Stimulated activated CD8-positive, alpha-beta memory T cell treated with anti-CD3 and anti-CD28 coated beads, Interleukin-4, amount 100 ng/mL, for 48 hours (primary cell): ENCODE results near the gene LSAMP.
"Not testable (repeated sequence)": the region's sequence is repeated elsewhere in the genome, so short reads cannot be mapped to it uniquely, and the experiment has no call there.

Experiments
- DNase-seq: peaks from one replicate; pipeline ENCODE4 v3.0.0-alpha.2; 2020

Gene LSAMP

GRCh38 chr3:116230431-116231020 is 214.8 kb downstream of the LSAMP start:
- no peak for DNase-seq

DNA sequence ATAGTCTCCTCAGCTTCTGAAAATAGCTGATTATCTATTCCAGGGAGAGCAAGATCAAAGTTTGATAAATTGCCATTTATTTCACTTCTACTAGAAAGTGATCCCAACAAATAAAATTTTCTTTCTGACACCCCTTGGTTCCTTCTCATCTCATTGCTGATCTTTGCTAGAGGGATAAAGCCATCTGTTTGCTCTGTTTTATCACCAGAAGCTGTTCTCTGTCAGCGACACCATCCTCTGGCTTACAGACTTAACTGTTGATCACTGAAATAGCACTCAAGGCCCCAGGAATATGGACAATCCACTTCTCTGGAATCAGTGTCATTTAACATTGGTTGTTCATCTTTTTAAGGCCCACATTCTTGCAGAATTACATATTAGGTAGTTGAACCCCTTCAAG is 219.0 kb downstream of the LSAMP start:
- no peak for DNase-seq

- no peak for DNase-seq
These were observed 228.5 kb downstream of the LSAMP start for GRCh38 chr3:116216761-116217160.

DNA sequence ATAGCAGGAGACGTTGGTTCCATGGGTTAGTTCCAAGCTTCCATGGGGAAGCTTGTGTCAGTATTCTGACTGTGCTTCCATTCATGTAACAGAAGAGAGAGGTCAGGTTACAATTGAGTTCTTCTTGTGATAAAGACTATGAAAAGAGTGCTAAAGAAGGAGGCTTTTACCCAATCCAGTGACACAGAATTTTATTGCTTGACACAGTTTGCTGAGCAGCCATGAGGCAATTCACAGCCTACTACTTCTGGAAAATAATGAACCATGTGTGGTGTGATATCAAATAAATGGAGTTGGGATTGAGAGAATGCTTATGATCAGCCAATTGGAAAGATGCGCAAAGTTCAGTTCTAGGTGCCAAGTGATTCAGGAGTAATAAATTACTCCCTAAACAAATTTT is 233.4 kb downstream of the LSAMP start:
- no peak for DNase-seq

DNA sequence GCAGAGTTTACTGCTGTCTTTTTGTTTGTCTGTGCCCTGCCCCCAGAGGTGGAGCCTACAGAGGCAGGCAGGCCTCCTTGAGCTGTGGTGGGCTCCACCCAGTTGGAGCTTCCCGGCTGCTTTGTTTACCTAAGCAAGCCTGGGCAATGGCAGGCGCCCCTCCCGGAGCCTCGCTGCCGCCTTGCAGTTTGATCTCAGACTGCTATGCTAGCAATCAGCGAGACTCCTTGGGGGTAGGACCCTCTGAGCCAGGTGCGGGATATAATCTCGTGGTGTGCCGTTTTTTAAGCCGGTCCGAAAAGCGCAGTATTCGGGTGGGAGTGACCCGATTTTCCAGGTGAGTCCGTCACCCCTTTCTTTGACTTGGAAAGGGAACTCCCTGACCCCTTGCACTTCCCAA is 236.5 kb downstream of the LSAMP start:
- DNase-seq = not testable (repeated sequence)

DNA sequence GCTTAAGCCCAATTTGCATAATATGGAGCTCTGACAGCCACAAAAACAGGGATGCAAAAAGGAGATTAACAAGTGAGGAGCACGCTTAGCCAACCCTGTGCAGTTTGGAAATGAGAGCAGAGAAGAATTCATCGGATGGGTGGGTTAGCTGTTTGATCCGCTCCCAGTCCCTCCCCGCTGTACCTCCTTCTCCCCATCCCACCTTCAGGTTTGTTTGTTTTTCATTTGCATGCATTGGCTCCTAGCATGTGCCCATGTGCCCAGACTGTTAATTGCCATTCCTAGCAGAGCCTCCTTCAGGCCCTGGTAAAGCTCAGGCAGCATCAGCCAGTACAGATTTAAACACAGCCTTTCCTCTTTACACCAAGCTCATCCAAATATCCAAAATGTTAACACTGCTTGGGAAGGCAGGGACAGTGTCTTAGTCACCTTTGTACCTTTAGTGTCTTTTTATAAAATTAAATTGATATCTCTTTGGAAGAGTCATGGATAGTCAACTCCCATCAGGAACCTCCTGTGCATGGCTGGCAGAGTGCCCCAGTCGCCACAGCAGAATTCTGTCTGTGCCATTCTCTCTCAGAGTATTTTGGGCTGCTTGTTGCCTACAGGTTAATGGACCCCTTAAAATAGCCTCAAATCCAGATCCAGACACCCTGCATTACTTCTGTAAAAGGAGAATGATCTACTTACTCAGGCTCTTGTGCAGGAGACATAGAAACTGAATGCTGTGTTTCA is 244.2 kb downstream of the LSAMP start:
- no peak for DNase-seq

GRCh38 chr3:116199063-116199462 is 246.2 kb downstream of the LSAMP start:
- no peak for DNase-seq

DNA sequence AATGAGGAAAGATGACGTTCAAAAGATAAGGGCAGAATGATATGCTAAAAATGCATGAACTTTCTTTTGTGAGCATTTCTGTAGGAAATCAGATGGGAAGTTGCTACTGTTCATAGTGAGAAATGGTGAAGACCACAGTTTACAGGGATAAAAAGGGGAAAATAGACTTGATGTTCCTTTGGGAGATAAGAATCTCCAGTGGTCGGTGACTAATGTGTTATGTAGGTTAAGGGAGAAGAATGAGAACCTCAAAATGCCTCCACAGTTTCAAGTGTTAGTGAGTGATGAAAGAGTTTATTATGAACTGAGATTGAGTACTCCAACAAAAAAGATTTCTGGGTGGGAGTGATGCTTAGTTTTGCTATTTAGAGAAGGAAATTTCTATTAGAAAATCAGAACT is 247.2 kb downstream of the LSAMP start:
- DNase-seq = no peak

DNA sequence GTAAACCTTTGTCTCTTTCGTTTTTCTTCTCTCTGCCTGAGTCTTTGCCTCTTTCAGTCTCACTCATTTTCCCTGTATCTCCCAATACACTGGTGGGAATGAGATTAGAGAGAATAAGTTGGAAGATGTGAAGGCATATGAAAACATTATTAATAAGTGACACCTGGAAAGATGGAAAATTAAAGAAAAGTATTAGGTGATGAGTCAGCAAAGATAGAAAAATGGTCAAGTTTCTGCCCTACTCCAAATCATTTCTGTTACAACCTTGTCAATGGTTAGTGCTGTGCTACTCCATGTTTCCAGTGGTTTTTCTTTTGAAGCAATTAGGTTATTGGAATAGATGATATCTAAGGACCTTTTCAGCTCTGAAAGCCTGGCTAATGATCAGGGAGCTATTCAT is 252.8 kb downstream of the LSAMP start:
- no peak for DNase-seq

- no peak for DNase-seq
These were observed 253.9 kb downstream of the LSAMP start for GRCh38 chr3:116191409-116191808.

DNA sequence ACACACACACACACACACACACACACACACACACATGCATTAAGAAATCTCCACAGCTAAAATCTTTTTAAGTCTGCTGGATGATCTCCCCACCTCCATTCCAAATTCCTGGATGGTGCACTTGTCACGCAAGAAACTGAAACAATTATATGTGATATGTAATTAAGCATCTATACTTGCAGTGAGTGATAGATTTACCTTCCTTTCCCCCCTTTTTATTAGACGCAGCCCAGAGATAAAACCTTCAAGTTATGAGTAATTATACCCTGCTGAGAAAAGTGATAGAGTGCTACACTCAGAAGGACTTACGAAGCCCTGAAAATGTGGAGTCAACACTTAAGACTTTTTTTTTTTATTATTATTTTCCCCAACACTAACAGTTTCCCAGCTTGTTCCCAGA is 255.2 kb downstream of the LSAMP start:
- DNase-seq = no peak

DNA sequence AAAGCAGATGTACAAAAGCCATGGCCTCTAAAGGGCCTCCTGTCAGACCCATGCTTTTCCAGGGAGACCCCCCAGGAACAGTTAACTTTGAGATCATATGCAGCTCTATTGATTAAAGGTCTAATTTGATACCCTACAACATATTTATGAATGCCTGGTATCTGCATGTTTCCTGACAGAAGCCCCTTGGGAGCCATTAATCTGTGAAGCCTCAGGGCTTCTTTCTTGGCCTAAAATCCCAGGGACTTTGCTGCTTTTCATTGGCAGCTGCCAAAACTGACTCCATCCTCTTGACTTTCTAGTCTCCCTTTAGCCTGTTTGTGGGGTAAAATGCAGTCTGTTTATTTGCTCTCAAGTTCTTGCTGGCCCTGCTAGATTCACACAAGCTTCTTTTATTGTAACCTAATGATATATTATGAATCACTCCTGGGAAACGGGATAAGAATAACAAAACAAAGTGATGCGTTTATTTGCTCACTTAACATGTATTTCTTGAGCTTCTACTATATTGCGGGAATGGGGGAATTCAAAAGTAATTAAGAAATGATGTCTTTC is 257.0 kb downstream of the LSAMP start:
- no peak for DNase-seq

DNA sequence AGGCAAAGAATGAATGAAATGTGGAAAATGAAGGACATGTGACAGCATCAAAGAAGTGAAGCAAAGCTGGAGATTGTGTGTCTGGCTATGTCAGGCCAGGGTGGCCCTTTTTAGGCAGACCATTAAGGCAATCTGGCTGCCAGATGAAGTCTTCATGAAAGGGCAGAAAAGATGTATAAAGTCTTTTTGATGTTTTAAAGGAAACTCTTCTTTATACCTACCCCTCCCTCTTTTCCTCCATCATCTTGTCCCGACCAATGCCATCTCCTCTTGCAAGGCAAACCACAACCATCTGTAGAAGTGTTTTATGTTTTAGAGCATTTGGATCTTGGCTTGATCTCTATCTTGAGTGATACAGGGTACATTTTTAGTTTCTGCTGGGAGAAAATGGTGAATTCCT is 259.2 kb downstream of the LSAMP start:
- DNase-seq = no peak

GRCh38 chr3:116181159-116181558 is 264.1 kb downstream of the LSAMP start:
- DNase-seq = no peak

DNA sequence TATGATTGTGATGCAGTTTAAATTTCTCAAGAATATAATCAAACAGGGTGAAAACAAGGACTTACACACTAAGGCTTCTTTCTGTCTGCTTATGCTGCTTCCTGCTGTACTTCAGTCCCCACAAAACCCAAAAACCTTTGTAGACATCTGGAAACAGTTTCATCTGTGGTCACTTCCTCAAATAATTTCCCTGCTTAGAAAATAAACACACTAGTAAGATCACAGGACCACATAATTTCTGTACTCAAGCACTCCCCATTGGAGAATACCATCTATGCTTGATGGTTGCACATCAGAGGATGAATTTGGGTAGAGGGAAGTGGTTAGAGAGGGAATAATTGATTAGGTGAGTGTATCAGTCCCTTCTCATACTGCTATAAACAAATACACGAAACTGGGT is 266.2 kb downstream of the LSAMP start:
- no peak for DNase-seq

DNA sequence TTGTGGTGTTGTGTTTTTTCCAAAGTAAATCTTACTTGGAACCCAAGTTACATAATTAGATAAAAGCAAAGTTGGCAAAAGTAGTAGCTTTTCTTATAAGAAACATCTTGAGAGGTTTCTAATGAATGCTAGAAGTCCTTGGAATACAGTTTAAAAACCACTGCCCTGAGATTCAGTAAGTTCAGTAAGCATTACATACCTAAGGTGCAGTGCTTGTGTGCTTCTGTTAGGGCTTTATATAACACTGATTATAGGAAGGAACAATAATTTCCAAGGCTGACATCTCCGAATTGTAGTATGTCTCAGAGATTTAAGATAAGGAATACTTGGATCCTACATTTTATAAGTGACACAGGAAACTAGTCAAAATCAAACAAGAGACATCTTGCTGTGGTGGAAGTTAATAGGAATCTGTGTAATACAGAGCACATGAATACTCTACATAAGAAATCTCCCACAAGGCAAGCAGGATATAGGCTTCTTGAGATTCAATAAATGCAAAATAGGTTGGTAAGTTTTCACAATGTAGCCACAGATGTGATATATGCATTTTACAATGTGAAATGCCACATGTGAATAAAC is 268.2 kb downstream of the LSAMP start:
- DNase-seq = no peak

DNA sequence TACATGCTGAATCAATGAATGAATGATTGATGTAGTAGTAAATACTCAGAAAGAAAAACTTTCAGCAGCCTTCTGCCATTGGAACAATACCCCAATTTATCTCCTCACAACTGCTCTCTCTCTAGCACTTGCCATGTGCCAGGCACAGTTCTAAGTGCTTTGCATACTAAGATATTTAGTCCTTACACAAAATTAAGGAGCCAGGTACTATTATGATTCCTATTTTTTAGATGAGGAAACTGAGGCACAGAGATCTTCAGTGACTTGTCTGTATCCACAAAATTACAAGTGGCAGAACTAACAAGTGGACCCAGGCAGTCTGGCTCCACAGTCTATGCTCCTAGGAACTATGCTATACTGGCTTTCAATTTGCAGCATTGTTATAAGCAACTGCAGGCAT is 279.2 kb downstream of the LSAMP start:
- DNase-seq = no peak

DNA sequence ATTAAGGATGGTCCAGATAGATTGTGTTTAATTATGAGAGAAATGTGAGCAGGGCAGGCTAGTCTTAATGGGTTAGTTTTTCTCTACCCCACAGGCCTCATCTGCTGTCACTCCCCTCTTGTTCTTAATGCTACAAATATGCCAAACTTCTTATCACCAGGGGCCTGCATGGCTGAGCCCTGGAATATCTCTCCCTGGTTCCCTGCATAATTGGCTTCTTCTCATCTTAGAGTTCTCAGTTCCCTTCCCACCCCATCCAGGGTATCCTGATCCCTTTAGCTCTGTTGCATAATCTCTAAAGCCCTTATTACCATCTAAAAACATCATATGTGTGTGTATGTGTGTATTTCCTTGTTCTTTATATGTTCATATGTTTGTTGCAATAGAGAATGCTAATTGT is 279.6 kb downstream of the LSAMP start:
- no peak for DNase-seq

DNA sequence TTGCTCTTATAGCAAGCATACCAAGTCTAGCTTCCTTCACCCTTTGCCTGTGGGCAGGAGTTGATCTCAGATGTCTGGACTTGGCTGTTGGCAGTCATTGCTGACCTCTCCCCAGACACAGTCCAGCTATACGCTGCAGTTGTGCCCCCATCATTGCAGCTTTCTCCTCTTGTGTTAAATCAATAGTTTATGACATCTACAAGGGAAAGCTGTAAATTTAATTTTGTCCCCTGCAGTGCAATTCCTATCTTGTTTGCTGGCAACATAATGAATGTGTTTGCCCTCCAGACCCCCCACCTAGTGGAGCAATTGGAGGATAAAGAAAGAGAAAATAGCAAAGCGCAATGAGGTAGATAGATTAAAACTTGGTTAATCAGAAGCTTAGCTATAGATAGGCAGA is 280.2 kb downstream of the LSAMP start:
- no peak for DNase-seq

GRCh38 chr3:116164039-116164438 is 281.2 kb downstream of the LSAMP start:
- DNase-seq = no peak

DNA sequence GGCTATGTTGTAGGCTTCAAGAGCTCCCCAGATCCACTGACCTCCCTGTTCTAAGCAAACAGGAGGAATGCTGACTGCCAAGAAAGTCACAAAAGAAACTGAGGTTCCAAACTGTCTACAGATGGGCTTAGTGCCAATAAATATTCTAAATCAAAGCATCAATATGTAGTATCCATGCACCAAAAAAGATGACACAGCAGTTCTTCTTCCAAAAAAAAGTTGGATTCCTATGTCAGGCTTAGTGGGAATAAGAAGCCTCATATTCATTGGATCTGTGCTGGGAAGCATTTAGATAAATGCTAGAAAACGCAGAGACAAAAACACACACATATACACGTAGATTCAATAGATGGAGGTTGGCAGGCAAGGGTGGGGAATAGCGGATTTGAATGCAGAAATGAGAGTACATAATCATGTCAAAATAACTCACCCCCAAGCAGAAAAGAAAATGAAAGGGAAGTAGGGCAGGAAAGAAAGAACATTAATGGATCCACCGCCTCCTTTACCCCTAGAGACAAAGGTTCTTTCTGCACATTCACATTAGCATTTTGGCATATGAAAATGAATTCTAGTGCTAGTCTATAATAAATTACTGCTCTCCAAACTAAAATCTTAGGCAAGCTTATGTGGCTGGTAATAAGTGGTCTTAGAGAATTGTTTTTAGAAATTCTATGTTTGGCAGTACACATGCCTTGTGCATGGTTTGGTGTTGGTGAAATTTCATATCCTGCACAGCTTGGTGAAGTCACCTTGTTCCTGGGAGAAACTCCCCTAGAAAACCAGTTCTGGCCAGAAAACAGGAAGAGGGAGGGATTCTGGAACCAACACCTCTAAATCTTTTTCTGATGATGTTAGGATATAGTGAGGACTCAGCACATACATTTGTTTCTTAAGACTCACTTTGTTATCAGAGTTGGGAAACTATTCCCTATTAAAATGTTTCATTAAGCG is 283.4 kb downstream of the LSAMP start:
- no peak for DNase-seq

DNA sequence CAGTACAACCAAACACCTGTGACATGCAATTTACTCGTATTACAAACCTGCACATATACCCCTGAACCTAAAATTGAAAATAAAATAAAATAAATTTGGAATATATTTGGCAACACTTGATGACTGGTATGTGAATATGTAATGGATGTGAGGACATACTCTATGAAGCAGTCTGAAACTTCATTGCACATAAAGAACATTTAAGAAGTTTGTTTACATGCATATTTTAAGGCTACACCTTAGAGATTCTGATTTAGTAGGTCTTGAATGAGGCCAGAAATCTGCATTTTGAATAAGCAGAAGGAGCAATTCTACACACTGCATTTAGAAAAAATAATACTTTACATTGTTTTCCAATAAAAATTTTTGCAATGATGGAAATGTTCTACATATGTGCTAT is 284.7 kb downstream of the LSAMP start:
- DNase-seq = no peak

- DNase-seq = no peak
These were observed 289.4 kb downstream of the LSAMP start for GRCh38 chr3:116155841-116156240.
